Endothelial cell of umbilical vein (primary cell): ENCODE data around the gene SEC62. TPM values are rescaled to one million over a fixed set of nuclear protein-coding genes. Genes with fewer than 3 reads are reported as not detected.

Source experiments
- BruUV-seq: library from RNA; stranded (reverse); fragments of 400-500 nt; replicated peaks from 2 replicates; lab custom pipeline; 2021; lab: Mats Ljungman, UMichigan
- CTCF ChIA-PET: fragments of 300-600, 350-600 bp; sonication (Branson Sonifier 250); formaldehyde crosslinking; loops from one replicate; lab custom pipeline; 2021; ENCODE audit warnings: antibody characterized with exemption, inconsistent platforms; lab: Charles Lee
- POLR2A ChIA-PET: fragments of 300-600, 350-600 bp; sonication (Branson Sonifier 250); formaldehyde crosslinking; loops from one replicate; lab custom pipeline; 2021; ENCODE audit warnings: antibody characterized with exemption, inconsistent platforms; lab: Charles Lee
- DNase-seq: peaks from one replicate; pipeline ENCODE4 v3.0.0-alpha.2; 2011; ENCODE audit warnings: low read depth, low spot score
- FAIRE-seq: peaks from 2 replicates; lab custom pipeline; 2011; peaks lifted over from hg19 to GRCh38; lab: Jason Lieb, UNC
- H2AFZ ChIP-seq: 2 replicates; pipeline ENCODE4 v1.6.0; 2012; ENCODE audit warnings: low read depth, low read length, control low read depth, inconsistent platforms
- H3K27ac ChIP-seq: 2 replicates; pipeline ENCODE4 v1.5.1; 2011; ENCODE audit warnings: low read depth, mild to moderate bottlenecking, control low read depth, low read length, moderate library complexity; ENCODE audit not compliant: insufficient read depth
- H3K27me3 ChIP-seq, 2 experiments: 2 replicates each; pipeline versions ENCODE4 v1.6.0 to v1.6.1; 2011; ENCODE audit warnings: low read length in 2 of 2, mixed read lengths in 1 of 2; ENCODE audit not compliant: control insufficient read depth in 2 of 2, insufficient read depth in 2 of 2
- H3K36me3 ChIP-seq, 2 experiments: 2 replicates in 1 of 2; 3 replicates in 1 of 2; pipeline ENCODE4 v1.5.1; 2011; ENCODE audit warnings: low read length in 2 of 2, mild to moderate bottlenecking in 1 of 2, moderate library complexity in 1 of 2; ENCODE audit not compliant: control insufficient read depth in 2 of 2, insufficient read depth in 2 of 2; ENCODE audit errors: extremely low read depth in 1 of 2
- H3K4me1 ChIP-seq: 3 replicates; pipeline ENCODE4 v1.5.1; 2011; ENCODE audit warnings: mild to moderate bottlenecking, low read length; ENCODE audit not compliant: control insufficient read depth, insufficient read depth; ENCODE audit errors: extremely low read depth
- H3K4me2 ChIP-seq: 2 replicates; pipeline ENCODE4 v1.6.1; 2011; ENCODE audit warnings: low read length, control low read depth, mixed read lengths; ENCODE audit not compliant: insufficient read depth
- H3K4me3 ChIP-seq, 3 experiments: fragments of 200-600 bp in 1 of 3; sonication (generic), shearing (Covaris generic) in 1 of 3; replicated peaks in 1 of 3; 2 replicates each; pipeline ENCODE4 v1.5.1; 2011 to 2016; ENCODE audit warnings: control low read depth in 3 of 3, low read length in 3 of 3, mild to moderate bottlenecking in 2 of 3, inconsistent platforms in 1 of 3, low read depth in 1 of 3, moderate library complexity in 1 of 3; ENCODE audit not compliant: insufficient read depth in 1 of 3
- H3K79me2 ChIP-seq: 2 replicates; pipeline ENCODE4 v1.6.0; 2012; ENCODE audit warnings: low read length, inconsistent platforms; ENCODE audit not compliant: control insufficient read depth, insufficient read depth
- H3K9ac ChIP-seq: replicated peaks from 2 replicates; pipeline ENCODE3; 2011; ENCODE audit warnings: low read length, control low read depth; ENCODE audit not compliant: insufficient read depth; ENCODE audit errors: extremely low read depth
- H3K9me1 ChIP-seq: replicated peaks from 3 replicates; pipeline ENCODE4 v1.6.0; 2011; ENCODE audit warnings: mild to moderate bottlenecking, low read length; ENCODE audit not compliant: control insufficient read depth, insufficient read depth; ENCODE audit errors: extremely low read depth
- H3K9me3 ChIP-seq: replicated peaks from 2 replicates; pipeline ENCODE4 v1.5.1; 2012; ENCODE audit warnings: low read length, inconsistent platforms; ENCODE audit not compliant: control insufficient read depth, insufficient read depth
- H4K20me1 ChIP-seq: replicated peaks from 2 replicates; pipeline ENCODE3; 2011; ENCODE audit warnings: mild to moderate bottlenecking, low read length; ENCODE audit not compliant: control insufficient read depth, insufficient read depth; ENCODE audit errors: extremely low read depth
- CTCF ChIP-seq, 2 donors: IDR thresholded peaks; 1 replicate in 1 of 2; 2 replicates in 1 of 2; pipeline ENCODE4 v1.5.1; 2011; ENCODE audit warnings: low read length in 2 of 2, mild to moderate bottlenecking in 2 of 2, moderate library complexity in 2 of 2, control low read depth in 1 of 2, inconsistent platforms in 1 of 2, low read depth in 1 of 2; ENCODE audit not compliant: insufficient read depth in 1 of 2; ENCODE audit errors: extremely low read depth in 1 of 2
- EZH2 ChIP-seq: IDR thresholded peaks from 2 replicates; pipeline ENCODE4 v1.6.1; 2012; ENCODE audit warnings: borderline replicate concordance, low read depth, mild to moderate bottlenecking, moderate library complexity, low read length, inconsistent platforms; ENCODE audit not compliant: severe bottlenecking
- FOS ChIP-seq: IDR thresholded peaks from 2 replicates; pipeline ENCODE4 v1.6.1; 2011; ENCODE audit warnings: mild to moderate bottlenecking, low read length, moderate library complexity, borderline replicate concordance; ENCODE audit not compliant: insufficient read depth
- GATA2 ChIP-seq: IDR thresholded peaks from 2 replicates; pipeline ENCODE4 v1.7.0; 2011; ENCODE audit warnings: low read depth, mild to moderate bottlenecking, moderate library complexity, mixed read lengths, low read length; ENCODE audit not compliant: insufficient read length, insufficient read depth
- JUN ChIP-seq: IDR thresholded peaks from 2 replicates; pipeline ENCODE4 v1.6.1; 2011; ENCODE audit warnings: borderline replicate concordance, low read depth; ENCODE audit not compliant: insufficient read length, insufficient read depth
- MAX ChIP-seq: IDR thresholded peaks from 2 replicates; pipeline ENCODE4 v1.6.1; 2011; ENCODE audit not compliant: insufficient read depth, insufficient read length
- MYC ChIP-seq: IDR thresholded peaks from one replicate; pipeline ENCODE4 v1.6.1; 2011; ENCODE audit warnings: mild to moderate bottlenecking, low read depth, low read length
- POLR2A ChIP-seq: IDR thresholded peaks from 2 replicates; pipeline ENCODE4 v1.6.1; 2012; ENCODE audit warnings: low read depth, mild to moderate bottlenecking, control low read depth, low read length
- POLR2AphosphoS5 ChIP-seq: IDR thresholded peaks from 2 replicates; pipeline ENCODE4 v1.6.1; 2012; ENCODE audit warnings: low read depth, mild to moderate bottlenecking, control low read depth, low read length, moderate library complexity; ENCODE audit not compliant: insufficient read depth
- dilution Hi-C: fragments of 300-500 bp; cut with MboI; formaldehyde crosslinking; loops from one replicate; pipeline ENCODE4 v1.15.0; 2019; ENCODE audit warnings: low sequenced_read_pairs; ENCODE audit not compliant: extremely low pct_ligation_motif_present
- intact Hi-C: fragments of 100-400 bp; cut with micrococcal nuclease; formaldehyde crosslinking; loops from one replicate; pipeline ENCODE4 v1.10.0; 2022
- polyA plus RNA-seq, 4 experiments: library from polyadenylated mRNA; depleted of rRNA in 3 of 4; stranded (reverse) in 3 of 4; unstranded in 1 of 4; fragments of >200 nt; gene quantifications; 2 replicates each; pipeline versions ENCODE4 v1.2.1 to v1.2.3, GENCODE V29; 2011 to 2012; ENCODE audit warnings: missing spikeins in 1 of 4
- total RNA-seq: library from RNA; stranded (reverse); gene quantifications from 2 replicates; pipeline ENCODE4 v1.2.3, GENCODE V29; 2021

Gene SEC62
- total and polyA plus RNA-seq, 2 donors (not counting 3 experiments of a cell fraction or from before 2014, with no cell fraction given) = 90.7 to 90.8 TPM

- Histone ChIP-seq H2AFZ (no peak overlapping the region), H3K36me3 (no peaks in the 10 kb centered on the region), H3K9me3 (no peaks in the 10 kb centered on the region), H3K9me1 (no peaks in the 10 kb centered on the region), H3K27ac (no peak overlapping the region), H4K20me1 (no peaks in the 10 kb centered on the region), H3K27me3 (peaks cover 4 to 10% of the 10 kb centered on the region in 2 experiments), H3K4me2 (no peak overlapping the region), H3K79me2 (no peaks in the 10 kb centered on the region), H3K9ac (no peak overlapping the region), H3K4me3 (no peak overlapping the region), H3K4me1 (peaks cover 4% of the 10 kb centered on the region)
- DNase-seq = no peak
- no TSS peak for BruUV-seq
- TF ChIP-seq CTCF (IDR thresholded peaks at IDR 0.05; ENCODE audit: extremely low read depth in 1 of 2, insufficient read depth in 1 of 2, low read depth in 1 of 2, low read length in 2 of 2) (no peak), MYC (no peak), EZH2 (no peak), MAX (no peak), GATA2 (no peak), POLR2A (no peak), FOS (no peak), JUN (no peak), POLR2AphosphoS5 (no peak)
- POLR2A ChIA-PET = no interaction called here
- dilution Hi-C loops (no loop called here), intact Hi-C loops (no loop called here)
- CTCF ChIA-PET = interaction anchor here (0.6 kb wide), 1 partner anchor 82 kb away, joined by 4 read pairs; no protein-coding TSS in a partner anchor
- no peak for FAIRE-seq
Observed at GRCh38 chr3:169948559-169949448, 17.8 kb upstream of the SEC62 start.
